Measurements from ENCODE around the gene EIF4EBP2. TPM values are rescaled to one million over a fixed set of nuclear protein-coding genes. Genes with fewer than 3 reads are reported as not detected.

The EIF4EBP2 gene
- polyA plus RNA-seq, 2 of the 4 experiments (the other 2 are of a cell fraction), result 13.0 to 15.4 TPM

GRCh38 chr10:70381471-70382421, 22.2 kb upstream of the EIF4EBP2 start:
- WGBS (ENCODE audit: missing lambda C conversion rate), result 22% methylated on average over 54 of the region's 61 CpGs
- ATAC-seq, result peak; percentile 44 to 56
- peaks cover 29% of the 10 kb centered on the region for H3K4me1 ChIP-seq
- H3K4me3 ChIP-seq, result peak overlapping the region; percentile 72
- FAIRE-seq, result no peak
- ChIA-PET POLR2A (interaction anchor here (0.6 to 1.0 kb wide), 3 partner anchors 8 to 23 kb away, joined by 4 to 5 read pairs (median 5); partner anchors contain the start of gene EIF4EBP2), CTCF (interaction anchor here (1.2 to 24.7 kb wide), 5 partner anchors 17 to 211 kb away, joined by 3 to 554 read pairs (median 4); partner anchors contain the start of genes EIF4EBP2 and PPA1)
- H3K27ac ChIP-seq, result peak overlapping the region; percentile 80 to 91
- H3K9me3 ChIP-seq, result no peaks in the 10 kb centered on the region
- TF ChIP-seq MAX (IDR thresholded peaks at IDR 0.05) (peak; percentile 33; the same call in 1 of the 2 replicates), TFCP2L1 (CRISPR knock-in tag; IDR thresholded peaks at IDR 0.05) (peak; percentile 54; the same call in 1 of the 2 replicates), KDM5A (IDR thresholded peaks at IDR 0.05) (no peak), ZC3H11A (IDR thresholded peaks at IDR 0.05) (0 out of 2 replicates have a peak, but pooled peaks have one; percentile 1), RNF2 (IDR thresholded peaks at IDR 0.05; ENCODE audit: borderline replicate concordance, low read depth) (0 out of 2 replicates have a peak, but pooled peaks have one; percentile 33)
- TF ChIP-seq, protein P1, sequence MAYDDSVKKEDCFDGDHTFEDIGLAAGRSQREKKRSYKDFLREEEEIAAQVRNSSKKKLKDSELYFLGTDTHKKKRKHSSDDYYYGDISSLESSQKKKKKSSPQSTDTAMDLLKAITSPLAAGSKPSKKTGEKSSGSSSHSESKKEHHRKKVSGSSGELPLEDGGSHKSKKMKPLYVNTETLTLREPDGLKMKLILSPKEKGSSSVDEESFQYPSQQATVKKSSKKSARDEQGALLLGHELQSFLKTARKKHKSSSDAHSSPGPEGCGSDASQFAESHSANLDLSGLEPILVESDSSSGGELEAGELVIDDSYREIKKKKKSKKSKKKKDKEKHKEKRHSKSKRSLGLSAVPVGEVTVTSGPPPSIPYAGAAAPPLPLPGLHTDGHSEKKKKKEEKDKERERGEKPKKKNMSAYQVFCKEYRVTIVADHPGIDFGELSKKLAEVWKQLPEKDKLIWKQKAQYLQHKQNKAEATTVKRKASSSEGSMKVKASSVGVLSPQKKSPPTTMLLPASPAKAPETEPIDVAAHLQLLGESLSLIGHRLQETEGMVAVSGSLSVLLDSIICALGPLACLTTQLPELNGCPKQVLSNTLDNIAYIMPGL (CRISPR knock-in tag; IDR thresholded peaks at IDR 0.05; ENCODE audit: borderline replicate concordance), result no peak
- peak overlapping the region; percentile 86 for H3K4me2 ChIP-seq
- DNase-seq (ENCODE audit: low read depth in 1 of 2, low spot score in 1 of 2), result peak; percentile 25 to 59

DNA sequence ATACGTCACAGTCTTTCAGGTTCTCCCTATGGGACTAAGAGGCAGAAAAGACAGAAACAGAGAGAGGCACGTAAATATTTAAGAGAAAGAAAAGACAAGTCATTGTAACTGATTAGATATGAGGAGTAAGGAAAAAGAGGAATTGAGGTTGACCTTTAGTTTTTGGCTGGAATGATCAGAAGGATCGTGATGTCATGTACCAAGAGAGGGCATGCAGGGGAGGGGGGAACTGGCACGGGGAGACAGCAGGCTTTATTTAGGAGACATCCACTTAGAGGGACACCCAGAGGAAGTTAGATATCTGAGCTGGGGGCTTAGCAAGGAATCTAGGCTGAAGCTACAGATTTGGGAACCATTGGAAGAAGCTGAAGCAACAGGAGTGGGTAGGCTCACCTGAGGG, 12.3 kb upstream of the EIF4EBP2 start:
- TF ChIP-seq KDM5A (IDR thresholded peaks at IDR 0.05), result no peak
- no peak for TF ChIP-seq CBX2 (IDR thresholded peaks at IDR 0.05; ENCODE audit: borderline replicate concordance, low read depth)
- no peak for TF ChIP-seq TP53 (CRISPR knock-in tag; IDR thresholded peaks at IDR 0.05)
- H3K9me3 ChIP-seq, result no peaks in the 10 kb centered on the region
- H3K4me2 ChIP-seq, result no peak overlapping the region
- H3K4me1 ChIP-seq, result no peaks in the 10 kb centered on the region; the same call in 2 of the 3 replicates
- DNase-seq (ENCODE audit: low read depth in 1 of 2, low spot score in 1 of 2) (no peak), ATAC-seq (no peak), FAIRE-seq (no peak)
- no peak overlapping the region for H3K27ac ChIP-seq
- ChIA-PET CTCF (interaction anchor here (1.3 kb wide), 1 partner anchor 119 kb away, joined by 3 read pairs; no protein-coding TSS in a partner anchor), POLR2A (no interaction called here)
- H3K4me3 ChIP-seq, result no peak overlapping the region
- 44% methylated on average over 4 of the region's 4 CpGs for WGBS (ENCODE audit: missing lambda C conversion rate)

DNA sequence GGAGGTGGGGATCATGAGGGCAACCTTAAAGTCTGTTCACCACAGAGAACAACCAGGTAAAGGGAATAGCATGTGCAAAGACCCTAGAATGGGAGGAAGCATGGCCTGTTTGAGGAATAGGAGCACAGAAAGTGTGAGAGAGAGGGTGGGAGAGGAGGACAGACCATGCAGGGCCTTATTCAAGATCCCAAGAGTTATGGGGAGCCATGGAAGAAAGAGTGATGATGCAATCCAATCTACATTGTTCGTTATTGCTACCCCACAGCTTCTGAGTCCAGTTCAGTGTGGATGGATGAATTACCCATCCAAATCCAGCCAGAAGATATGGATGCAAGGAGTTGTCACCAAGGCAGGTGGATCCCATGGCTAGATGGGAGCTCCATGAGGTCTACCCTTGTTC, 7.8 kb upstream of the EIF4EBP2 start:
- no peak for ATAC-seq
- POLR2A ChIA-PET, result no interaction called here
- TF ChIP-seq SREBF2 (IDR thresholded peaks at IDR 0.05) (no peak), EHF (CRISPR knock-in tag; IDR thresholded peaks at IDR 0.05) (no peak), RCOR1 (IDR thresholded peaks at IDR 0.05; ENCODE audit: low read depth, low read length) (no peak), CHD4 (IDR thresholded peaks at IDR 0.05; ENCODE audit: borderline replicate concordance) (no peak), CBX2 (IDR thresholded peaks at IDR 0.05; ENCODE audit: borderline replicate concordance, low read depth) (no peak), RARB (CRISPR knock-in tag; IDR thresholded peaks at IDR 0.05) (no peak), CEBPB (IDR thresholded peaks at IDR 0.05) (no peak), KDM5A (IDR thresholded peaks at IDR 0.05) (no peak), ZSCAN20 (CRISPR knock-in tag; IDR thresholded peaks at IDR 0.05) (no peak), POLR2A (IDR thresholded peaks at IDR 0.05; ENCODE audit: low read length) (no peak), JUNB (IDR thresholded peaks at IDR 0.05) (no peak), SMC3 (IDR thresholded peaks at IDR 0.05) (no peak), NPAS2 (CRISPR knock-in tag; IDR thresholded peaks at IDR 0.05; ENCODE audit: borderline replicate concordance) (no peak), MAFK (IDR thresholded peaks at IDR 0.05; ENCODE audit: partially characterized antibody) (no peak), FOSL2 (IDR thresholded peaks at IDR 0.05) (no peak), FOSL2 (CRISPR knock-in tag; IDR thresholded peaks at IDR 0.05) (no peak), PBX3 (IDR thresholded peaks at IDR 0.05) (no peak), ZNF302 (CRISPR knock-in tag; IDR thresholded peaks at IDR 0.05) (no peak), MYC (IDR thresholded peaks at IDR 0.05; ENCODE audit: borderline replicate concordance, low read length) (no peak)
- TF ChIP-seq, protein P2, sequence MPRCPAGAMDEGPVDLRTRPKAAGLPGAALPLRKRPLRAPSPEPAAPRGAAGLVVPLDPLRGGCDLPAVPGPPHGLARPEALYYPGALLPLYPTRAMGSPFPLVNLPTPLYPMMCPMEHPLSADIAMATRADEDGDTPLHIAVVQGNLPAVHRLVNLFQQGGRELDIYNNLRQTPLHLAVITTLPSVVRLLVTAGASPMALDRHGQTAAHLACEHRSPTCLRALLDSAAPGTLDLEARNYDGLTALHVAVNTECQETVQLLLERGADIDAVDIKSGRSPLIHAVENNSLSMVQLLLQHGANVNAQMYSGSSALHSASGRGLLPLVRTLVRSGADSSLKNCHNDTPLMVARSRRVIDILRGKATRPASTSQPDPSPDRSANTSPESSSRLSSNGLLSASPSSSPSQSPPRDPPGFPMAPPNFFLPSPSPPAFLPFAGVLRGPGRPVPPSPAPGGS (IDR thresholded peaks at IDR 0.05), result no peak
- Histone ChIP-seq H3K27ac (no peak overlapping the region), H3K4me1 (no peaks in the 10 kb centered on the region), H3K9me3 (no peaks in the 10 kb centered on the region), H3K4me2 (no peak overlapping the region), H3K4me3 (no peak overlapping the region)
- DNase-seq (ENCODE audit: low read depth in 1 of 2, low spot score in 1 of 2), result no peak
- CTCF ChIA-PET, result interaction anchor here (0.9 to 2.1 kb wide), 5 partner anchors 9 to 174 kb away, joined by 3 to 10 read pairs (median 3); no protein-coding TSS in a partner anchor
- 21% methylated on average over 1 of the region's 1 CpG for WGBS (ENCODE audit: missing lambda C conversion rate)
- FAIRE-seq, result no peak
